Right kidney (tissue), 1 donor: Measurements from ENCODE around the gene PHIP.

Source experiments
- DNase-seq: peaks from one replicate; pipeline ENCODE4 v3.0.0-alpha.2; 2016

The PHIP gene

GRCh38 chr6:79009819-79010218 is 68.2 kb downstream of the PHIP start:
- no peak for DNase-seq

- DNase-seq = no peak
These were observed 72.6 kb downstream of the PHIP start for GRCh38 chr6:79005497-79005896.

- DNase-seq = no peak
These were observed 73.0 kb downstream of the PHIP start for GRCh38 chr6:79005024-79005423.

- no peak for DNase-seq
These were observed 73.8 kb downstream of the PHIP start for GRCh38 chr6:79004239-79004638.

- DNase-seq = no peak
These were observed 76.6 kb downstream of the PHIP start for GRCh38 chr6:79001415-79001814.

- DNase-seq = no peak
These were observed 78.3 kb downstream of the PHIP start for GRCh38 chr6:78999737-79000136.

- DNase-seq = no peak
These were observed 82.1 kb downstream of the PHIP start for GRCh38 chr6:78995946-78996345.

GRCh38 chr6:78995346-78995745 is 82.7 kb downstream of the PHIP start:
- DNase-seq = no peak

GRCh38 chr6:78993955-78994354 is 84.1 kb downstream of the PHIP start:
- no peak for DNase-seq

- DNase-seq = no peak
These were observed 88.9 kb downstream of the PHIP start for GRCh38 chr6:78989191-78989590.

GRCh38 chr6:78986161-78986560 is 91.9 kb downstream of the PHIP start:
- no peak for DNase-seq

GRCh38 chr6:78984225-78984950 is 93.7 kb downstream of the PHIP start:
- no peak for DNase-seq

GRCh38 chr6:78967191-78967590 is 110.9 kb downstream of the PHIP start:
- no peak for DNase-seq

GRCh38 chr6:78966542-78966941 is 111.5 kb downstream of the PHIP start:
- DNase-seq = no peak

GRCh38 chr6:78962448-78962847 is 115.6 kb downstream of the PHIP start:
- no peak for DNase-seq

GRCh38 chr6:78954740-78955139 is 123.3 kb downstream of the PHIP start:
- no peak for DNase-seq

GRCh38 chr6:78953798-78954197 is 124.3 kb downstream of the PHIP start:
- no peak for DNase-seq

- DNase-seq = no peak
These were observed 125.7 kb downstream of the PHIP start for GRCh38 chr6:78952362-78952761.

GRCh38 chr6:78948785-78949184 is 129.3 kb downstream of the PHIP start:
- DNase-seq = no peak

GRCh38 chr6:78947962-78948361 is 130.1 kb downstream of the PHIP start:
- DNase-seq = no peak

- no peak for DNase-seq
These were observed 130.5 kb downstream of the PHIP start for GRCh38 chr6:78947529-78947928.

GRCh38 chr6:78942446-78942845 is 135.6 kb downstream of the PHIP start:
- DNase-seq = no peak

- DNase-seq = no peak
These were observed 141.5 kb downstream of the PHIP start for GRCh38 chr6:78936515-78936914.

GRCh38 chr6:78935553-78935952 is 142.5 kb downstream of the PHIP start:
- DNase-seq = no peak

- DNase-seq = no peak
These were observed 152.7 kb downstream of the PHIP start for GRCh38 chr6:78925317-78925716.
